Left colon (tissue), 2 donors: ENCODE measurements around the gene ADK. TPM values are rescaled to one million over a fixed set of nuclear protein-coding genes. Genes with fewer than 3 reads are reported as not detected.
"Not testable (repeated sequence)": the region's sequence is repeated elsewhere in the genome, so short reads cannot be mapped to it uniquely, and the experiment has no call there.

Source experiments
- ATAC-seq: fragments of 200-7000 bp; cut with Tn5 transposase; one replicate; pipeline ENCODE4 v1.9.1; 2020; ENCODE audit warnings: mild to moderate bottlenecking, moderate library complexity
- DNase-seq, 2 donors: peaks; one replicate each; pipeline ENCODE4 v3.0.0-alpha.2; 2020
- intact Hi-C, 2 donors: fragments of 100-400 bp; cut with DNase I in 1 of 2; cut with micrococcal nuclease in 1 of 2; formaldehyde crosslinking; loops; one replicate each; pipeline versions ENCODE4 v1.11.2 to v1.14.0; 2022; cut with DNase I, micrococcal nuclease
- total RNA-seq, 2 donors: library from RNA; stranded (reverse); fragmentation: NEBNext Ultra II Directional; extraction: Animal tissue kit (Norgen Biotek cat#: 25700); gene quantifications; one replicate each; pipeline ENCODE4 v1.2.1, GENCODE V29; 2021
- donor health status: DM: no; HTN: no; CAD: no.
- donor health status: DM: yes; HTN: yes; CAD: no.

The ADK gene
- total RNA-seq, 2 donors from 2014 or later, result 16.2 to 16.4 TPM

- intact Hi-C loops, ATAC-seq, DNase-seq: not testable (repeated sequence)
Measured at GRCh38 chr10:74217110-74217509, 66.1 kb downstream of the ADK start.

- intact Hi-C loops, ATAC-seq, DNase-seq: not testable (repeated sequence)
Measured at GRCh38 chr10:74222467-74222866, 71.4 kb downstream of the ADK start.

GRCh38 chr10:74223755-74224529, 72.9 kb downstream of the ADK start:
- DNase-seq (no peak), ATAC-seq (no peak)
- intact Hi-C loops, result no loop called here

- ATAC-seq, result no peak
- DNase-seq, result no peak
- intact Hi-C loops, result no loop called here
Measured at GRCh38 chr10:74227697-74228424, 76.8 kb downstream of the ADK start.

GRCh38 chr10:74231375-74231774, 80.4 kb downstream of the ADK start:
- ATAC-seq (no peak), DNase-seq (no peak)
- intact Hi-C loops, result no loop called here

- DNase-seq (no peak), ATAC-seq (no peak)
- intact Hi-C loops, result no loop called here
Measured at GRCh38 chr10:74233281-74233680, 82.3 kb downstream of the ADK start.

GRCh38 chr10:74234569-74234968, 83.5 kb downstream of the ADK start:
- intact Hi-C loops, result no loop called here
- DNase-seq, result no peak
- ATAC-seq, result no peak

GRCh38 chr10:74238031-74238431, 87.0 kb downstream of the ADK start:
- no peak for DNase-seq
- intact Hi-C loops, result no loop called here
- peak; percentile 47 for ATAC-seq

GRCh38 chr10:74238516-74238915, 87.5 kb downstream of the ADK start:
- ATAC-seq, result no peak
- intact Hi-C loops, result no loop called here
- DNase-seq, result no peak

- ATAC-seq (no peak), DNase-seq (no peak)
- intact Hi-C loops, result no loop called here
Measured at GRCh38 chr10:74243067-74243466, 92.0 kb downstream of the ADK start.

GRCh38 chr10:74244097-74244685, 93.2 kb downstream of the ADK start:
- ATAC-seq (no peak), DNase-seq (peak in 1 of 2 donors; percentile 31)

GRCh38 chr10:74244807-74245206, 93.8 kb downstream of the ADK start:
- ATAC-seq, result no peak
- no peak for DNase-seq
- intact Hi-C loops, result no loop called here

More at GRCh38 chr10:74244097-74244685, 93.2 kb downstream of the ADK start:
- intact Hi-C loops, result no loop called here

- ATAC-seq, result no peak
- intact Hi-C loops, result no loop called here
- no peak for DNase-seq
Measured at GRCh38 chr10:74246495-74246894, 95.5 kb downstream of the ADK start.

GRCh38 chr10:74249865-74250264, 98.8 kb downstream of the ADK start:
- intact Hi-C loops, result no loop called here
- no peak for ATAC-seq

GRCh38 chr10:74255214-74255613, 104.2 kb downstream of the ADK start:
- intact Hi-C loops, result no loop called here
- ATAC-seq (peak; percentile 29), DNase-seq (no peak)

More at GRCh38 chr10:74249865-74250264, 98.8 kb downstream of the ADK start:
- no peak for DNase-seq

- intact Hi-C loops, result no loop called here
- DNase-seq, result no peak
- no peak for ATAC-seq
Measured at GRCh38 chr10:74255888-74256357, 104.9 kb downstream of the ADK start.

GRCh38 chr10:74262856-74263255, 111.8 kb downstream of the ADK start:
- DNase-seq (no peak), ATAC-seq (no peak)
- intact Hi-C loops, result no loop called here

GRCh38 chr10:74263996-74264395, 113.0 kb downstream of the ADK start:
- ATAC-seq, result peak; percentile 47
- no peak for DNase-seq
- intact Hi-C loops, result no loop called here

- DNase-seq (no peak), ATAC-seq (no peak)
- intact Hi-C loops, result no loop called here
Measured at GRCh38 chr10:74272288-74272687, 121.3 kb downstream of the ADK start.
